Measurements from ENCODE around the gene PM20D1.
"Not testable (repeated sequence)": the region's sequence is repeated elsewhere in the genome, so short reads cannot be mapped to it uniquely, and the experiment has no call there.

- TF ChIP-seq POLR2A, CTCF, POLR2AphosphoS5, EP300 (IDR thresholded peaks at IDR 0.05): not testable (repeated sequence)
Observed at GRCh38 chr1:205894119-205894518, 44.2 kb upstream of the PM20D1 start.
